CD14-positive monocyte (primary cell): ENCODE results near the gene GALNT10. TPM values are rescaled to one million over a fixed set of nuclear protein-coding genes. Genes with fewer than 3 reads are reported as not detected.

Experiments used
- DNase-seq, 3 donors: peaks; one replicate each; pipeline ENCODE4 v3.0.0-alpha.2; 2011 to 2022
- H2AFZ ChIP-seq: 2 replicates; pipeline ENCODE4 v1.6.0; 2012; ENCODE audit warnings: mild to moderate bottlenecking, low read depth, low read length, inconsistent platforms; ENCODE audit not compliant: insufficient read depth, poor library complexity, severe bottlenecking
- H3K27ac ChIP-seq, 2 donors: 1 replicate in 1 of 2; 2 replicates in 1 of 2; pipeline ENCODE4 v1.5.1; 2012 to 2013; ENCODE audit warnings: low read length in 2 of 2, control low read depth in 1 of 2, inconsistent platforms in 1 of 2, low read depth in 1 of 2, mild to moderate bottlenecking in 1 of 2
- H3K27me3 ChIP-seq, 2 donors: one replicate each; pipeline versions ENCODE4 v1.6.0 to v1.6.1; 2011 to 2013; ENCODE audit warnings: low read length in 2 of 2; ENCODE audit not compliant: control insufficient read depth in 2 of 2, insufficient read depth in 2 of 2
- H3K36me3 ChIP-seq, 2 donors: replicated peaks in 1 of 2; 1 replicate in 1 of 2; 2 replicates in 1 of 2; pipeline versions ENCODE4 v1.5.1 to v1.6.1; 2012 to 2013; ENCODE audit warnings: low read length in 2 of 2, control low read depth in 1 of 2, inconsistent platforms in 1 of 2, mild to moderate bottlenecking in 1 of 2; ENCODE audit not compliant: insufficient read depth in 2 of 2, control insufficient read depth in 1 of 2
- H3K4me1 ChIP-seq, 2 donors: 1 replicate in 1 of 2; 2 replicates in 1 of 2; pipeline versions ENCODE4 v1.5.1 to v1.6.1; 2012 to 2013; ENCODE audit warnings: low read length in 2 of 2, control low read depth in 1 of 2, inconsistent platforms in 1 of 2, mild to moderate bottlenecking in 1 of 2, moderate library complexity in 1 of 2; ENCODE audit not compliant: insufficient read depth in 2 of 2, control insufficient read depth in 1 of 2
- H3K4me2 ChIP-seq: replicated peaks from 2 replicates; pipeline ENCODE3; 2012; ENCODE audit warnings: low read length, moderate library complexity, mild to moderate bottlenecking; ENCODE audit not compliant: poor library complexity, severe bottlenecking; ENCODE audit errors: extremely low read depth
- H3K4me3 ChIP-seq, 3 experiments: fragments of 200-600 bp in 1 of 3; sonication (generic) in 1 of 3; replicated peaks in 1 of 3; 1 replicate in 2 of 3; 2 replicates in 1 of 3; pipeline ENCODE4 v1.5.1; 2011 to 2013; ENCODE audit warnings: low read length in 3 of 3, mild to moderate bottlenecking in 3 of 3, control low read depth in 2 of 3, low read depth in 2 of 3, inconsistent platforms in 1 of 3, moderate library complexity in 1 of 3
- H3K79me2 ChIP-seq: 2 replicates; pipeline ENCODE4 v1.6.0; 2012; ENCODE audit warnings: mild to moderate bottlenecking, control low read depth, inconsistent platforms, low read length, moderate library complexity; ENCODE audit not compliant: insufficient read depth
- H3K9ac ChIP-seq: 2 replicates; pipeline ENCODE4 v1.6.0; 2017; ENCODE audit warnings: low read length, mild to moderate bottlenecking; ENCODE audit not compliant: insufficient read depth, poor library complexity, severe bottlenecking
- H3K9me3 ChIP-seq, 2 donors: replicated peaks in 1 of 2; 1 replicate in 1 of 2; 2 replicates in 1 of 2; pipeline versions ENCODE4 v1.5.1 to v1.6.1; 2012 to 2013; ENCODE audit warnings: low read length in 2 of 2, control low read depth in 1 of 2; ENCODE audit not compliant: control insufficient read depth in 1 of 2, insufficient read depth in 1 of 2
- H4K20me1 ChIP-seq: 2 replicates; pipeline ENCODE4 v1.6.0; 2012; ENCODE audit warnings: mild to moderate bottlenecking, low read length, control low read depth, moderate library complexity; ENCODE audit not compliant: insufficient read depth
- H3K27ac Mint-ChIP-seq, 7 donors: one replicate each; pipeline ENCODE4 v1.8.0; 2020; ENCODE audit warnings: mild to moderate bottlenecking in 7 of 7, mixed read lengths in 7 of 7, moderate library complexity in 6 of 7, inconsistent platforms in 2 of 7
- H3K27me3 Mint-ChIP-seq, 3 donors: one replicate each; pipeline ENCODE4 v1.8.0; 2021 to 2022; ENCODE audit warnings: low read depth in 3 of 3, mild to moderate bottlenecking in 3 of 3, mixed read lengths in 3 of 3, moderate library complexity in 3 of 3, inconsistent platforms in 1 of 3
- H3K36me3 Mint-ChIP-seq, 2 donors: one replicate each; pipeline ENCODE4 v1.8.0; 2020; ENCODE audit warnings: mixed read lengths in 2 of 2, inconsistent platforms in 1 of 2, mild to moderate bottlenecking in 1 of 2
- H3K4me1 Mint-ChIP-seq: one replicate; pipeline ENCODE4 v1.8.0; 2020; ENCODE audit warnings: mild to moderate bottlenecking, mixed read lengths
- H3K4me3 Mint-ChIP-seq, 2 donors: one replicate each; pipeline ENCODE4 v1.8.0; 2020; ENCODE audit warnings: mild to moderate bottlenecking in 2 of 2, mixed read lengths in 2 of 2, moderate library complexity in 1 of 2
- H3K9me3 Mint-ChIP-seq, 7 donors: one replicate each; pipeline ENCODE4 v1.8.0; 2020 to 2022; ENCODE audit warnings: mixed read lengths in 7 of 7, mild to moderate bottlenecking in 6 of 7, moderate library complexity in 6 of 7, inconsistent platforms in 2 of 7
- WGBS: methylation state at CpG from one replicate; pipeline ENCODE4 v1.1.5; 2013; ENCODE audit warnings: missing lambda C conversion rate; ENCODE audit not compliant: insufficient coverage; 5-methylcytosine and 5-hydroxymethylcytosine counted together
- intact Hi-C, 2 donors: fragments of 100-400 bp; cut with micrococcal nuclease; formaldehyde crosslinking; loops; one replicate each; pipeline versions ENCODE4 v1.15.0 to v1.15.1; 2023
- polyA plus RNA-seq, 3 donors: library from polyadenylated mRNA; depleted of rRNA in 1 of 3; unstranded in 2 of 3; stranded (reverse) in 1 of 3; fragments of 300-500 nt in 2 of 3; fragments of >200 nt in 1 of 3; fragmentation: Illumina TruSeq in 2 of 3; gene quantifications; 1 replicate in 2 of 3; 2 replicates in 1 of 3; pipeline ENCODE4 v1.2.3, GENCODE V29; 2012 to 2021
- TF ChIP-seq, protein P1 (sequence below): fragments of 200-600 bp; IDR thresholded peaks from one replicate; pipeline ENCODE4 v1.8.0; 2022; ENCODE audit warnings: antibody characterized with exemption, mild to moderate bottlenecking

Gene GALNT10
- polyA plus RNA-seq, 3 donors = 6.2 to 11.6 (median 7.3) TPM

- DNase-seq = no peak
- H3K79me2 ChIP-seq = no peaks in the 10 kb centered on the region
- Mint-ChIP-seq H3K27ac (no peak overlapping the region), H3K4me3 (no peak overlapping the region), H3K36me3 (peaks cover 0 to 7% of the 10 kb centered on the region in 2 donors), H3K27me3 (no peaks in the 10 kb centered on the region), H3K9me3 (peaks cover 0 to 6% (median 0%) of the 10 kb centered on the region in 7 donors), H3K4me1 (peaks cover 10% of the 10 kb centered on the region)
- H2AFZ ChIP-seq = no peak overlapping the region
- H3K36me3 ChIP-seq = no peaks in the 10 kb centered on the region
- WGBS = no CpG with 5 or more reads among the region's 1 CpG
- H3K4me2 ChIP-seq = no peak overlapping the region
- H4K20me1 ChIP-seq = peaks cover 13% of the 10 kb centered on the region
- intact Hi-C loops = no loop called here
- no peak overlapping the region for H3K27ac ChIP-seq
- H3K4me1 ChIP-seq = peaks cover 0 to 5% of the 10 kb centered on the region in 2 donors
- H3K27me3 ChIP-seq = no peaks in the 10 kb centered on the region
- TF ChIP-seq, protein P1, sequence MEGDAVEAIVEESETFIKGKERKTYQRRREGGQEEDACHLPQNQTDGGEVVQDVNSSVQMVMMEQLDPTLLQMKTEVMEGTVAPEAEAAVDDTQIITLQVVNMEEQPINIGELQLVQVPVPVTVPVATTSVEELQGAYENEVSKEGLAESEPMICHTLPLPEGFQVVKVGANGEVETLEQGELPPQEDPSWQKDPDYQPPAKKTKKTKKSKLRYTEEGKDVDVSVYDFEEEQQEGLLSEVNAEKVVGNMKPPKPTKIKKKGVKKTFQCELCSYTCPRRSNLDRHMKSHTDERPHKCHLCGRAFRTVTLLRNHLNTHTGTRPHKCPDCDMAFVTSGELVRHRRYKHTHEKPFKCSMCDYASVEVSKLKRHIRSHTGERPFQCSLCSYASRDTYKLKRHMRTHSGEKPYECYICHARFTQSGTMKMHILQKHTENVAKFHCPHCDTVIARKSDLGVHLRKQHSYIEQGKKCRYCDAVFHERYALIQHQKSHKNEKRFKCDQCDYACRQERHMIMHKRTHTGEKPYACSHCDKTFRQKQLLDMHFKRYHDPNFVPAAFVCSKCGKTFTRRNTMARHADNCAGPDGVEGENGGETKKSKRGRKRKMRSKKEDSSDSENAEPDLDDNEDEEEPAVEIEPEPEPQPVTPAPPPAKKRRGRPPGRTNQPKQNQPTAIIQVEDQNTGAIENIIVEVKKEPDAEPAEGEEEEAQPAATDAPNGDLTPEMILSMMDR = no peak
- no peak overlapping the region for H3K4me3 ChIP-seq
- no peaks in the 10 kb centered on the region for H3K9me3 ChIP-seq
- no peak overlapping the region for H3K9ac ChIP-seq
Measured at GRCh38 chr5:154242964-154243376, 52.4 kb downstream of the GALNT10 start.

- H3K36me3 ChIP-seq = no peaks in the 10 kb centered on the region
- DNase-seq = no peak
- H3K27me3 ChIP-seq = no peaks in the 10 kb centered on the region
- H3K4me2 ChIP-seq = no peak overlapping the region
- H4K20me1 ChIP-seq = peaks cover 7% of the 10 kb centered on the region
- Mint-ChIP-seq H3K9me3 (peaks cover 0 to 6% (median 0%) of the 10 kb centered on the region in 7 donors), H3K4me3 (no peak overlapping the region), H3K27ac (no peak overlapping the region), H3K4me1 (peaks cover 4% of the 10 kb centered on the region), H3K36me3 (peaks cover 0 to 7% of the 10 kb centered on the region in 2 donors), H3K27me3 (no peaks in the 10 kb centered on the region)
- no peak overlapping the region for H3K4me3 ChIP-seq
- no peaks in the 10 kb centered on the region for H3K4me1 ChIP-seq
- H3K79me2 ChIP-seq = no peaks in the 10 kb centered on the region
- H2AFZ ChIP-seq = no peak overlapping the region
- H3K9ac ChIP-seq = no peak overlapping the region
- WGBS = 100% methylated on average over 2 of the region's 2 CpGs
- TF ChIP-seq, protein P1 = no peak
- intact Hi-C loops = no loop called here
- no peaks in the 10 kb centered on the region for H3K9me3 ChIP-seq
- H3K27ac ChIP-seq = no peak overlapping the region
Measured at GRCh38 chr5:154243736-154244135, 53.2 kb downstream of the GALNT10 start.
